ENCODE data around the gene TMEM154.

GRCh38 chr4:152643153-152644035 is 36.4 kb downstream of the TMEM154 start:
- TF ChIP-seq POLR2AphosphoS5 (IDR thresholded peaks at IDR 0.05) = no peak
- TF ChIP-seq CTCF (IDR thresholded peaks at IDR 0.05) = no peak
- TF ChIP-seq POLR2A (IDR thresholded peaks at IDR 0.05) = no peak
- no peak for TF ChIP-seq EP300 (IDR thresholded peaks at IDR 0.05; ENCODE audit: low read depth)

Measured in transverse colon (tissue), 4 donors.